Kidney (tissue), 14 donors: ENCODE measurements around the gene B2M. TPM values are rescaled to one million over a fixed set of nuclear protein-coding genes. Genes with fewer than 3 reads are reported as not detected.
"Not testable (repeated sequence)": the region's sequence is repeated elsewhere in the genome, so short reads cannot be mapped to it uniquely, and the experiment has no call there.

Source experiments
- DNase-seq, 5 donors: peaks; one replicate each; pipeline ENCODE4 v3.0.0-alpha.2; 2013 to 2020
- FAIRE-seq: peaks from 2 replicates; lab custom pipeline; 2012; peaks lifted over from hg19 to GRCh38; lab: Jason Lieb, UNC
- H3K27ac ChIP-seq, 2 donors: one replicate each; pipeline ENCODE4 v1.7.0; 2013; ENCODE audit warnings: low read depth in 2 of 2, low read length in 2 of 2, inconsistent platforms in 1 of 2
- H3K27me3 ChIP-seq: one replicate; pipeline ENCODE4 v1.7.1; 2013; ENCODE audit warnings: low read length, inconsistent platforms; ENCODE audit not compliant: control insufficient read depth, insufficient read depth
- H3K36me3 ChIP-seq, 3 donors: one replicate each; pipeline versions ENCODE4 v1.7.0 to v1.7.1; 2013; ENCODE audit warnings: low read length in 3 of 3, control low read depth in 1 of 3, inconsistent platforms in 1 of 3; ENCODE audit not compliant: insufficient read depth in 3 of 3, control insufficient read depth in 2 of 3
- H3K4me1 ChIP-seq, 3 donors: one replicate each; pipeline versions ENCODE4 v1.7.0 to v1.7.1; 2013; ENCODE audit warnings: low read length in 3 of 3, inconsistent platforms in 1 of 3, low read depth in 1 of 3; ENCODE audit not compliant: control insufficient read depth in 2 of 3, insufficient read depth in 2 of 3
- H3K4me3 ChIP-seq, 3 donors: one replicate each; pipeline versions ENCODE4 v1.7.0 to v1.8.1; 2013; ENCODE audit warnings: low read length in 3 of 3, control low read depth in 1 of 3, inconsistent platforms in 1 of 3
- H3K9ac ChIP-seq, 3 donors: one replicate each; pipeline versions ENCODE4 v1.7.0 to v1.7.1; 2013; ENCODE audit warnings: low read length in 3 of 3, control low read depth in 1 of 3, inconsistent platforms in 1 of 3
- H3K9me3 ChIP-seq, 3 donors: one replicate each; pipeline versions ENCODE4 v1.7.0 to v1.7.1; 2013; ENCODE audit warnings: low read length in 3 of 3, control low read depth in 1 of 3, inconsistent platforms in 1 of 3; ENCODE audit not compliant: control insufficient read depth in 2 of 3, insufficient read depth in 1 of 3
- intact Hi-C: fragments of 100-400 bp; cut with DNase I; formaldehyde crosslinking; loops from one replicate; pipeline ENCODE4 v1.11.1; 2022
- polyA plus RNA-seq: library from polyadenylated mRNA; stranded (reverse); fragments of 350-450 nt; fragmentation: Illumina TruSeq; extraction: RNeasy Lipid Tissue Mini Kit (QIAGEN cat#74804); gene quantifications from one replicate; pipeline ENCODE4 v1.2.3, GENCODE V29; 2014; ENCODE audit warnings: low read depth, low replicate concordance; ENCODE audit not compliant: insufficient read depth
- total RNA-seq: library from RNA; stranded (reverse); fragmentation: NEBNext Ultra II Directional; extraction: Animal tissue kit (Norgen Biotek cat#: 25700); gene quantifications from one replicate; pipeline ENCODE4 v1.2.1, GENCODE V29; 2021
- TF ChIP-seq, protein P1 (sequence below): IDR thresholded peaks from 3 replicates; pipeline ENCODE4 v1.5.1; 2012; ENCODE audit warnings: mild to moderate bottlenecking, moderate library complexity, borderline replicate concordance; ENCODE audit not compliant: insufficient read depth; ENCODE audit errors: extremely low read depth
- donor health status: control.
- donor health status: control.
- donor health status: control.
- donor health status: control.
- donor health status: control.
- donor health status: DM: yes; HTN: yes; CAD: no.
- donor health status: Normal renal cell carcinoma (clear cell type).

The B2M gene
- total and polyA plus RNA-seq, 2 donors from 2014 or later: 1,898 to 3,515 TPM

DNA sequence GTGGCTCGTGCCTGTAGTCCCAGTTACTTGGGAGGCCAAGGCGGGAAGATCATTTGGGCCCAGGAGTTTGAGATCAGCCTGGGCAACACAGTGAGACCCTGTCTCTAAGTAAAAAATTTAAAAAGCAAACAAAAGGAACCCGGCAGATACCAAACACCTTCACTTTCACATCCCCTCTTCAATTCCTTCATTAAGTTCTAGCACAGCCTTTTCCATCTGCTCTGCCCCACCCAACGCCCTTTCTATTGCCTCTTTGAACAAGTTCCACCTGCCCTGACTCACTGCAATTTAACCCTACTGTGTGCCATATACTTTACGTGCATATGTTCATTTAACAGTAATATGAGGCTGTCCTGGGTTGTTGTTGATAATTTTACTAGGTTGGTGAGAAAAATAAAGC is 35.4 kb upstream of the B2M start:
- H3K9me3 ChIP-seq: no peaks in the 10 kb centered on the region
- no peak overlapping the region for H3K9ac ChIP-seq
- H3K27ac ChIP-seq: no peak overlapping the region
- intact Hi-C loops: no loop called here
- no peaks in the 10 kb centered on the region for H3K27me3 ChIP-seq
- TF ChIP-seq, protein P1, sequence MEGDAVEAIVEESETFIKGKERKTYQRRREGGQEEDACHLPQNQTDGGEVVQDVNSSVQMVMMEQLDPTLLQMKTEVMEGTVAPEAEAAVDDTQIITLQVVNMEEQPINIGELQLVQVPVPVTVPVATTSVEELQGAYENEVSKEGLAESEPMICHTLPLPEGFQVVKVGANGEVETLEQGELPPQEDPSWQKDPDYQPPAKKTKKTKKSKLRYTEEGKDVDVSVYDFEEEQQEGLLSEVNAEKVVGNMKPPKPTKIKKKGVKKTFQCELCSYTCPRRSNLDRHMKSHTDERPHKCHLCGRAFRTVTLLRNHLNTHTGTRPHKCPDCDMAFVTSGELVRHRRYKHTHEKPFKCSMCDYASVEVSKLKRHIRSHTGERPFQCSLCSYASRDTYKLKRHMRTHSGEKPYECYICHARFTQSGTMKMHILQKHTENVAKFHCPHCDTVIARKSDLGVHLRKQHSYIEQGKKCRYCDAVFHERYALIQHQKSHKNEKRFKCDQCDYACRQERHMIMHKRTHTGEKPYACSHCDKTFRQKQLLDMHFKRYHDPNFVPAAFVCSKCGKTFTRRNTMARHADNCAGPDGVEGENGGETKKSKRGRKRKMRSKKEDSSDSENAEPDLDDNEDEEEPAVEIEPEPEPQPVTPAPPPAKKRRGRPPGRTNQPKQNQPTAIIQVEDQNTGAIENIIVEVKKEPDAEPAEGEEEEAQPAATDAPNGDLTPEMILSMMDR: no peak
- no peaks in the 10 kb centered on the region for H3K4me1 ChIP-seq
- no peaks in the 10 kb centered on the region for H3K36me3 ChIP-seq
- FAIRE-seq: no peak
- DNase-seq: no peak
- H3K4me3 ChIP-seq: no peak overlapping the region

DNA sequence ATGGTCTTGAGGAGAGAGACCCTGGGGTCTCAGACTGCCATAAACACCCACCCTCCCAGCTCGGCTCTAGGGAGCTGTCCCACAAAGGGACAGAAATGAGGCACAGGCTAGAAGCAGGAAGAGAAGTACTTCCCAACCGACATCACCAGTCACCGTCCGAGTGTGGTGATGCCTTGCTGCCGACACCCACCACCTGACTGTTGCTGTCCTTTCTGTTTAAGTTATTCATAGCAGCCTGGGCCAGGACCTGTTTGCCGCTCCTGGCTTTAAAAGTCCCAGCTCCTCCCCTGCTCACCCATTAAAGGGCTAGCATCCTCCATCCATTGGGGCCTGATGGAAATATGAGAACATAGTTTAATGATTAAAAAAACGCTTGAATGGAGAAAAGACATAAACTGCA is 34.6 kb upstream of the B2M start:
- TF ChIP-seq, protein P1: no peak
- Histone ChIP-seq H3K9ac (no peak overlapping the region), H3K9me3 (no peaks in the 10 kb centered on the region), H3K4me1 (no peaks in the 10 kb centered on the region), H3K4me3 (no peak overlapping the region), H3K36me3 (no peaks in the 10 kb centered on the region), H3K27ac (no peak overlapping the region), H3K27me3 (no peaks in the 10 kb centered on the region)
- intact Hi-C loops: no loop called here
- DNase-seq (no peak), FAIRE-seq (no peak)

DNA sequence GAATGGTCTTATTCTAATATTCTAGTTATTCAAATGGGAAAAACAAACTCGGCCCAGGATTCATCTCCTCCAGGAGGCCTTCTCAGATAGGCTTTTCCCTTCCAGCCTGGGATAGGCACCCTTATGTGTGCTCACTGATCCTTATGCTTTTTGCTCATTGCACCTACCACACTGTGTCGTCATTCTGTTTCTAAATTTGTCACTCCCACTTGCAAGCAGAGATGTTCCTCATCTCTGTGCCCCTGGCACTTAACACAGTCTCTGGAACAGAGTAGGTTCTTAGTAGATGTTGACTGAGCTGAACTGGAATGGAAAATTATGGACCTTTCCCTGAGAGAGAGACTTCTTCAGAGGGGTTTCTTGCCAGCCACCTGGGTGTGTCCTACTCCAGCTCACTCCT is 29.1 kb upstream of the B2M start:
- H3K4me3 ChIP-seq: no peak overlapping the region
- TF ChIP-seq, protein P1: no peak
- no peaks in the 10 kb centered on the region for H3K4me1 ChIP-seq
- no peaks in the 10 kb centered on the region for H3K36me3 ChIP-seq
- DNase-seq (no peak), FAIRE-seq (no peak)
- no peak overlapping the region for H3K27ac ChIP-seq
- intact Hi-C loops: no loop called here
- no peaks in the 10 kb centered on the region for H3K9me3 ChIP-seq
- no peak overlapping the region for H3K9ac ChIP-seq
- H3K27me3 ChIP-seq: no peaks in the 10 kb centered on the region

DNA sequence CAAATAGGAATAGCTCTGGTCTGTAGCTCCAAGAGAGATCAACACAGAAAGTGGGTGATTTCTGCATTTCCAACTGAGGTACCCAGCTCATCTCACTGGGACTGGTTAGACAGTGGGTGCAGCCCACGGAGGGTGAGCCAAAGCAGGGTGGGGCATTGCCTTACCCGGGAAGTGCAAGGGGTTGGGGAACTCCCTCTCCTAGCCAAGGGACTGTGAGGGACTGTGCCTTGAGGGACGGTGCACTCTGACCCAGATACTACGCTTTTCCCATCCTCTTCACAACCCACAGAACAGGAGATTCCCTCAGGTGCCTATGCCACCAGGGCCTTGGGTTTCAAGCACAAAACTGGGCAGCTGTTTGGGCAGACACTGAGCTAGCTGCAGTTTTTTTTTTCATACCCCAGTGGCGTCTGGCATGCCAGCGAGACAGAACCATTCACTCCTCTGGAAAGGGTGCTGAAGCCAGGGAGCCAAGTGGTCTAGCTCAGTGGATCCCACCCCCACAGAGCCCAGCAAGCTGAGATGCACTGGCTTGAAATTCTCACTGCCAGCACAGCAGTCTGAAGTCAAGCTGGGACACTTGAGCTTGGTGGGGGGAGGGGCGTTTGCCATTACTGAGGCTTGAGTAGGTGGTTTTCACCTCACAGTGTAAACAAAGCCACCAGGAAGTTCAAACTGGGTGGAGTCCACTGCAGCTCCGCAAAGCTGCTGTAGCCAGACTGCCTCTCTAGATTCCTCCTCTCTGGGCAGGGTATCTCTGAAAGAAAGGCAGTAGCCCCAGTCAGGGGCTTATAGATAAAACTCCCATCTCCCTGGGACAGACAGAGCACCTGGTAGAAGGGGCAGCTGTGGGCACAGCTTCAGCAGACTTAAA is 28.3 kb upstream of the B2M start:
- not testable (repeated sequence) for H3K9me3 ChIP-seq

DNA sequence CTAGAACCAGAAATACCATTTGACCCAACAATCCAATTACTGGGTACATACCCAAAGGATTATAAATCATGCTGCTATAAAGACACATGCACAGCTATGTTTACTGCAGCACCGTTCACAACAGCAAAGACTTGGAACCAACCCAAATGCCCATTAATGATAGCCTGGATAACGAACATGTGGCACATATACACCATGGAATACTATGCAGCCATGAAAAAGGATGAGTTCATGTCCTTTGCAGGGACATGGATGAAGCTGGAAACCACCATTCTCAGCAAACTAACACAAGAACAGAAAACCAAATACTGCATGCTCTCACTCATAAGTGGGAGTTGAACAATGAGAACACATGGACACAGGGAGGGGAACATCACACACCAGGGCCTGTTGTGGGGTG is 22.0 kb upstream of the B2M start:
- H3K4me3 ChIP-seq, DNase-seq, H3K27ac ChIP-seq, H3K27me3 ChIP-seq, H3K9me3 ChIP-seq, FAIRE-seq, H3K4me1 ChIP-seq, H3K36me3 ChIP-seq, H3K9ac ChIP-seq, intact Hi-C loops: not testable (repeated sequence)

More for the DNA sequence above, 28.3 kb upstream of the B2M start:
- H3K36me3 ChIP-seq, FAIRE-seq, H3K9ac ChIP-seq, H3K4me3 ChIP-seq, H3K4me1 ChIP-seq, H3K27ac ChIP-seq, H3K27me3 ChIP-seq, intact Hi-C loops: not testable (repeated sequence)
- peak; percentile 73 to 89 (median 79) for DNase-seq

DNA sequence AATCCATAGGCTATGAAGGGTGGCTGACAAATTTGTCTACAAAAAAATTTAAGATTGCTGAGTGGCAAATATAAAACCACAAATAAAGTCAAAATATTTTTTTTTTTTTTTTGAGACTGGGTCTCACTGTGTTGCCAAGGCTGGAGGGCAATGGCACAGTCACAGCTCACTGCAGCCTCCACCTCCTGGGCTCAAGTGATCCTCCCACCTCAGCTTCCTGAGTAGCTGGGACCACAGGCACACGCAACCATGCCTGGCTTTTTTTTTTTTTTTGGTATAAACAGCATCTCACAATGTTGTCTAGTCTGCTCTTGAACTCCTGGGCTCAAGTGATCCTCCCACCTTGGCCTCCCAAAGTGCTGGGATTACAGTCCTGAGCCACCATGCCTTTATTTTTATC is 21.1 kb upstream of the B2M start:
- H3K4me1 ChIP-seq, H3K9ac ChIP-seq, H3K27me3 ChIP-seq, H3K9me3 ChIP-seq, intact Hi-C loops, H3K4me3 ChIP-seq, DNase-seq, FAIRE-seq, H3K36me3 ChIP-seq, H3K27ac ChIP-seq: not testable (repeated sequence)
